Islet of Langerhans (tissue), 1 donor: ENCODE measurements around the gene ADAMTS17.

Source experiments
- FAIRE-seq: peaks from one replicate; lab custom pipeline; 2011; peaks lifted over from hg19 to GRCh38; lab: Jason Lieb, UNC

Gene ADAMTS17, protein sequence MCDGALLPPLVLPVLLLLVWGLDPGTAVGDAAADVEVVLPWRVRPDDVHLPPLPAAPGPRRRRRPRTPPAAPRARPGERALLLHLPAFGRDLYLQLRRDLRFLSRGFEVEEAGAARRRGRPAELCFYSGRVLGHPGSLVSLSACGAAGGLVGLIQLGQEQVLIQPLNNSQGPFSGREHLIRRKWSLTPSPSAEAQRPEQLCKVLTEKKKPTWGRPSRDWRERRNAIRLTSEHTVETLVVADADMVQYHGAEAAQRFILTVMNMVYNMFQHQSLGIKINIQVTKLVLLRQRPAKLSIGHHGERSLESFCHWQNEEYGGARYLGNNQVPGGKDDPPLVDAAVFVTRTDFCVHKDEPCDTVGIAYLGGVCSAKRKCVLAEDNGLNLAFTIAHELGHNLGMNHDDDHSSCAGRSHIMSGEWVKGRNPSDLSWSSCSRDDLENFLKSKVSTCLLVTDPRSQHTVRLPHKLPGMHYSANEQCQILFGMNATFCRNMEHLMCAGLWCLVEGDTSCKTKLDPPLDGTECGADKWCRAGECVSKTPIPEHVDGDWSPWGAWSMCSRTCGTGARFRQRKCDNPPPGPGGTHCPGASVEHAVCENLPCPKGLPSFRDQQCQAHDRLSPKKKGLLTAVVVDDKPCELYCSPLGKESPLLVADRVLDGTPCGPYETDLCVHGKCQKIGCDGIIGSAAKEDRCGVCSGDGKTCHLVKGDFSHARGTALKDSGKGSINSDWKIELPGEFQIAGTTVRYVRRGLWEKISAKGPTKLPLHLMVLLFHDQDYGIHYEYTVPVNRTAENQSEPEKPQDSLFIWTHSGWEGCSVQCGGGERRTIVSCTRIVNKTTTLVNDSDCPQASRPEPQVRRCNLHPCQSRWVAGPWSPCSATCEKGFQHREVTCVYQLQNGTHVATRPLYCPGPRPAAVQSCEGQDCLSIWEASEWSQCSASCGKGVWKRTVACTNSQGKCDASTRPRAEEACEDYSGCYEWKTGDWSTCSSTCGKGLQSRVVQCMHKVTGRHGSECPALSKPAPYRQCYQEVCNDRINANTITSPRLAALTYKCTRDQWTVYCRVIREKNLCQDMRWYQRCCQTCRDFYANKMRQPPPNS

DNA sequence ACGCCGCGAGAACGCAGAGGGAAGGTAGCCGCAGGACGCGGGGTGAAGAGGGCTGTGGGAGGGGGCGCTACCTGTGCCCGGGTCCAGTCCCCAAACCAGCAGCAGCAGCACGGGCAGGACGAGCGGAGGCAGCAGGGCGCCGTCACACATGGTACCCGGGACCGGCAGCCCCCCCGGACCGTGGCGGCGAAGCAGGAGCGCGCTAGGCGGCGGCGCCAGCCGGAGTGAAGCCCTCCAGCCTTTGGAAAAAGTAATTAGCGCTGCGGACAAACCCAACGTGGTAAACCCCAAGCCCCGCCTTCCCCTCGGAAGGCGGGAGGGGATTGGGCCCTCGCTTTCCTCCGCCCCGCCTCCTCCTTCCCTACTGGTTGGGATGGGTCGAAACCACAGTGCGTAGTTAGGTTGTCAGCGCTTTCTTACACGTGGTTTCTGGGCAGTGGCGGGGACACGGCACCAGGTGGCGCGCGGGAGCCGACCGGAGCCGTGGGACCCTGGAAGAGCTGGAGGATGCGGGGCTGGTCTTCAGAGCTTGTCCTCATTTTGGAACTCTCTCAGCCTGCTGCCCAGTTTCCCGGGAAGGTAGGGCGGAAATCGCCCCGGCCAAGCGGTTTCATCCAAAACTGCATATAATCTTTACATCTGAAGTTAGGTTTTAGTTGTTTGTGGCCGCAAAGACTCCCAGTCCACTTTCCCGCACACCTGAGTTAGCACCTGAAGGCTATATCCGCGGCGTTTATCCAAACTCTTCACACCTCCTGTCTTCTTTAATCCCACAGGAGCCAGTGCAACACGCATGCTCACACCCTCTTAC, at the start of gene ADAMTS17:
Gene ADAMTS17 (minus strand): TSS at position 226 of the 811 bp plus-strand sequence. CDS start 76 bp downstream, at position 150.
- FAIRE-seq: peak; percentile 69

DNA sequence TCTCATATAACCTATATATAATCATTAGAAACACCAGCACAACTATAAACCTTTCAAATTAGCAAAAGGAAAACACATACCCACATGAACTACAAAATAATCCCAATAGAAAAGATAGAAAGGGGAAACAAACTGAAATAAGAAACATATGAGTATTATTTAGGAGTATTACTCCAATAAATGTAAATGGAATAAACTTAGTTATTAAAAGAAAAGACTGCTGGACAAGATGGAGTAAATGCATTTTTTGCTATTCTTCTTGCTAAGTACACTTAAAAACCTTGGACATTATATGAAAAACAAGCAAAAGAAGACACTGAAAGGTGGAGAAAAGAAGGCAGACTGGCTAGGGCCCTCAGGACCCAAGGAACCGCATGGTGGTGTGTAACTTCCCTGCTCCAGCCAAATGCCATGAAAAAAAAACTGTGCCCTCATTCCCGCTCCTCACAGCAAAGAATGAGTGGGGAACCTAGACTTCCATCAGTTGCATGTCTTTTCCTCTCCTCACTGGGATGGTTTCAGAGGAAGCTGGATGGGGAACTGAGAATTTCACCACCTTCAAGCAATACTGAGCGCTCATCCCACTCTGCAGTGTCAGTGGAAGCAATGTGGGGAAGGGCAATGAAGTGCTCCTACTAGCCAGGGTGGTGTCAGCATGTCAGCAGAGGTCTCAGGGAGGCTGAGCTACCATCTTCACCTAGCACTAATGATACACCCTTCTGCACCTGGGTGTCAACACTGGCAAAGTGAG, 43.7 kb upstream of the ADAMTS17 start:
- FAIRE-seq: no peak

DNA sequence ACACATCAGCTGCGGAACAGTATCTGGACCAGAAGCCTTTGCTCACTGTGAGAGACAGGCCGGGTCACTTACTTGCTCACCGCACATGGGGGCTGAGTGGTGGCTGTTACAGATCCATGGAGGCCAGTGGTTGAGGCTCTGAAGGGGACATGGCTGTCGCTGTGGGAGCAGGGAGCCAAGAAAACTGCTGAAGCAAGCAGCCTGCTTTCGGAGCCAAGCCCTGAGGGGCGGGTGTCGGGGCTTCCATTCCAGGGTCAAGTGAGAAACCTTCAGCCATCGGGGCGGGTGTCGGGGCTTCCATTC, 42.3 kb upstream of the ADAMTS17 start:
- FAIRE-seq: no peak

DNA sequence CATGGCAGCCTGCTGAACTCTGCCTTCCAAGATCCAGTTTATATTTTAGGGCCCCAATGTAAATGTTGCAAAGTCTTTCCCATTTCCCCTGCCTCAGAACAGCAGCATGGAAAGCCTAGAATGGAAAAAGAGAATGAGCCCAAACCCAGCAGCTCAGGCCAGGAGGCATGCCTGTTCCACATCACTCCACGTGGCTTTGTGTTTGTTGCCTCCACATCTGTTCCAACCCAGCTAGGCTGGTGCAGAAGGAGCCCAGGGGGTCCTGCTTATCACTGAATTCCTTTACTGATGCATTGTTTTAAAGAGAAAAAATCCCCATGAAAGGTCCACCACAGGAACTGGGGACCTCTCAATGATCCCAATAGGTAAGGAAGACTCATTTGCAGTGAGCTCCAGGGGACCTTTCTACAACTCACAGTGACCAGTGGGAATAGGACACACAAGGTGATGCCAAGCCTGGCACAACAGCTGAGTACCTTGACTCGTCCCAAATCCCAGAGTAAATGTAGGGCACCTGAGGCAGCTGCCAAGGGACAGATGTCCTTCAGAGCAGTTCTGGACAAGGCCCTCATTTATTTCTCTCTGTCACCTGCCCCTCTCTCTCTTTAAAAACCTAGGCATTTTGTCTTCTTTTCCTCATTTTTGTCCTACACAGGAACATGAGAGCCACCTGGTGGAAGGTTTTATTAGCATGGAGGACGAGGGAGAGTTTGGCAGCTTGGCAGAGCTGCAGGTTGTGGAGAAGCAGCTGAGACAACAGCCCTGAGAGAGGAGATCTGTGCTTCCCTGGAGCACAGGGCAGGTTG, 41.7 kb upstream of the ADAMTS17 start:
- FAIRE-seq: no peak

DNA sequence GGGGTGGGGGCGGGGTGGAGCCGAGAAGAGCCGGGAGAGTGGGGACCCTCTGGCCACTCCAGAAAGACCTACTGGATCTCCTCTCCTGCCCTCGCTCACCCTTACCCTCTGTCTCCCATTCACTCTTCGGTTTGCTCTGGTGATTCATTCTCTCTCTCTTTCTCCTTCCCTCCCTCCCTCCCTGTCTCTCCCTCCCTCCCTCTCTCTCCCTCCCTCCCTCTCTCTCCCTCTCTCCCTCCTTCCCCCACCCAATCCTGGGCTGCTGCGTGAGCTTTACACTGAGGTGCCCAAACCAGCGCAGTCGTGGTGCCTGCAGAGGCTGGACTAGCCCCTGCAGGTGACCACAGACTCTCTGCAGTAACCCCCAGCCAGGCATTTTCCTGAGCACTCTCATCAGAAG, 32.2 kb upstream of the ADAMTS17 start:
- no peak for FAIRE-seq

DNA sequence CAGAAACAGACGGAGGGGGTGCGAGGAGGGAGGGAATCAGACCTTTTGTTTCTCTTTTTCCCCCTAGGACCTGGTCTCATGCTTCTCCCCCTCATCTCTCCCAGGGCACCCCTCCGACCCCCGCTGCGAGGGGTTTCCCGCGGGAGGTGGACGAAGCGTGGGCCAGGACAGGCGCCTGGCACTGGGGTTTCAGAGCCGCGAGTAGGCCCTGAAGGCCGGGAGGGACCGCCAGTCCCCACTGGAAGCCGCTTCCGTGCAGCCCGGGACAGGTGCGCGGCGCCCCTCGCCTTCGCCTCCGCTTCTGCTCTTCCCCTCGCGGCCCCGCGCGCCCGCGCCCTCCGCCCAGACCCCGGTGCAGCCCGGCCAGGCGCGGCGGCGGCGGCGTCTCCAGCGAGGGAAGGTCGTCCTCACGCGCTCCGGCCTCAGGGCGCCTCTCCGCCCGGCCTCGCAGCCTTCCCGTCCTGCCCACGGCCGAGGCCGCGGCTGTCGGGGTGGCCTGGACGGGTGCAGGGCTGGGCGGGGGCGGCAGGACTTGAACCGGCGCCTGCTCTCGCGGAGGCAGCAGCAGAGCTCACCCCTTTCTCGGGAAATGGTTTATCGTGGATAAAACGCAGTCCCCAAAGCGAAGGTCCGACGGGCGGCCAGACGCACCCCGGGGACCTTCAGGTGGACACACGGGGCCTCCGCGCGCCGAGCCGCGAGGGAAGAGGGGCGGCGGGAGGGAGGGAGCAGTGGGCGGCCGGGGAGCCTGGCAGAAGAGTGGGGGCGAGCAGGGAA, 31.5 kb upstream of the ADAMTS17 start:
- no peak for FAIRE-seq

DNA sequence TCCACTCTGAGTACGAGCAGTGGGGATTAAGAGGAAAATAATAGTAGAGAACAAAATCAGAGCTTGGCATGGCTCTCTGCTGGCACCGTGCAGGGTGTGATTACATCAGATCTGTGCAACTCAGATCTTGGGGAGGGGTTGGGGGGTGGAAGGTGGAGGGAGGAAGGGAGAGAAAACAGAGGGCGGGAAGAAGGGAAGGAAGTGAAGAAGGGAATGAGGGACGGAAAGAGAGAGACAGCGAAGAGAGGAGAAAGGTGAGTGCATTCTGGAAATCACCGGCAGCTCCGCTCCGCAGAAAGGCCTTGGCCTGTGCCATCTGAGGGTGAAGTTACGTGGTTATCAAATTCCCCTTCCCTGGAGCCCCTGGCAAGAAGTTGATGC, 31.0 kb upstream of the ADAMTS17 start:
- FAIRE-seq: no peak

DNA sequence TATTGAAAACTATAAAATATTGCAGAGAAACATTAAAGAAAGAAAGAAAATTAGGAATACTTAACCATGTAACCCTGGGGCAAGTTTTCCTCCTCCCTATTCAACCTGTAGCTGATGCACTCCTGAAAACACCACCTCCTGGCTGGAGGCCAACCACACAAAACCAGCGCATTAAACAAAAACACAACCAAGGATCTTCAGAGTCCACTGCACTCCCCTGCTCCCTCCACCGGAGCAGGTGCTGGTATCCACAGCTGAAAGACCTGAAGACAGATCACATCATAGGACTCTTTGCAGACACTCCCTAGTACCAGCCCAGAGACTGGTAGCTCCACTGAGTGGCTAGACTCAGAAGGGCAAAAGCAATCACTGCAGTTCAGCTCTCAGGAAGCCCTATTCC, 13.6 kb upstream of the ADAMTS17 start:
- no peak for FAIRE-seq

DNA sequence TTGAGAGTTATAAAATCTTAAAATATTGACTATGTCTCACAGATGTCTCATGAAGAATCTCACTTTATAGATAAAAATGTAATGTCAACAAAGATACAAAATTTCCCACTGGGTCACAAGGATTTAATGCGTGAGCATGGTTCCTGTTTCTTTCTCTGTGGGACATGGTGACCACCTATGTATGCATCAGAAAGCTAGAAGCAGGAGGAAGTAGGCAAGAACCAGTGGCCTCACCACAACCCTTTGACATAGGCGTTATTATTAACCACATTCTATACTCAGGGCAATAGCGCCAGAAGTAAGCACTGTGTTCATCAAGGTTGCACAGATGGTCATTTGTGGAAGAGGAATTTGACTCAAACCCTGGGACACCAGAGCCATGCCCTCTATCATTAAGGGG, 11.7 kb upstream of the ADAMTS17 start:
- no peak for FAIRE-seq

DNA sequence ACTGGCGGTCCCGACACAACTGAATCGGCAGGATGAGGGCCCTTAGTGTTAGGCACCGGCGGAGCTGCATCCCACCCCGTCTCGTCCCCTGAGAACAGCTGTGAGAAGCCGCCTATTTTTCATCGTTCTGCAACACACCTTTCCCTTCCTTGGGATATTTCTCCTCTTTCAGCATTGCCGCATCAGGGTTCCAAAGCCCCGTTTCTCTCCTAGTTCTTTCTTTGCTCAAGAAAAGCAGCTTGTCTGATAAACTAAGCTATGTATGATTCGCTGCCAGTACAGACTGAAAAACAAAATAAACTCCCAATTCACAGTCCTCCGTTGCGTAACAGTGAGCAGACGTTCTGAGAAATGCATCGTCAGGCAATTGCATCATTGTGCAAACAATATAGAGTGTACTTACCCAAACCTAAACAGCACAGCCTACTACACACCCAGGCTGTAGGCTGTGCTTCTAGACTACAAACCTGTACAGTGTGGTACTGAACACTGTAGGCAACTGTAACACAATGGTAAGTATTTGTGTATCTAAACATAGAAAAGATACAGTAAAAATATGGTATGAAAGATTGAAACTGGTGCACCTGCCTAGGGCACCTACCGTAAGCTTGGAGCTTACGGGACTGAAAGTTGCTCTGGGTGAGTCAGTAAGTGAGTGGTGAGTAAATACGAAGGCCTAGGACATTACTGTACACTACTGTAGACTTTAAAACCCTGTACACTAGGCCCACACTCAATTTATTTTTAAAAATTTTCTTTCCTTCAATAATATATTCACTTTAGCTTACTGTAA, 8.9 kb upstream of the ADAMTS17 start:
- peak; percentile 5 for FAIRE-seq

DNA sequence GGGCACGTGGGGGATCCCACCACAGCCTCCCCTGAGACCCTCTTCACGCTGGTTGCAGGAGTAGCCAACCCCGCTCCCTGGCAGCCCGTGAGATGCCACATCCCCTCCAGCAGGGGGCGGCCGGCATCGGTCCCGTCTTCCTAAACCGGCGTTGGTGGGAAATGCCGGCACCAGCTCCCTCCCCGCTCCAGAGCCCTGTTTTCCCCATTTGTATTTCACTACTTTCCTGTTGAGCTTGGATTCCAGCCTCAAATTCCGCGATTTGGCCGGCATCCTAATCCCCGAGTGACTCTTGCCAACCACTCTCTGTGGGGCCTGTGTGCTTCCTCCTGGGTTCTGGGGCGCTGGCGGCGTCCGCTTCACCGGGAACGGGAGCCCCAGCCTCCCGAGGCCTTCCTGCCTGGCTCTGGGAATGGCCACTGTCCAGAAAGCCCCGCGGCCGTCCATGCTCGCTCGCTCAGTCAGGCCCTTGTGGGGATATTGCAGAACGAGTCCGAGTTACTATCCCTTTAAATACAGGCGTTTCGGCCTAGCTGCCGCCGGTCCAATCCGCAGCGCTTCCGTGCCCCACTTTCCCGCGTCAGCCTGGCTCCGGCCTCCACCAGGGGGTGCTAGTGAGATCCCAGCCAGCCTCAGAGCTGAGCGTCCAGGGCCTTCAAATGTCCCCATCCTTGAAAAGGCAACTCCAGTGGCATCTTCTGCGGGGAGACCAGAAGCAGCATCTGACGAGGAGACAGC, 8.1 kb upstream of the ADAMTS17 start:
- FAIRE-seq: peak; percentile 88

DNA sequence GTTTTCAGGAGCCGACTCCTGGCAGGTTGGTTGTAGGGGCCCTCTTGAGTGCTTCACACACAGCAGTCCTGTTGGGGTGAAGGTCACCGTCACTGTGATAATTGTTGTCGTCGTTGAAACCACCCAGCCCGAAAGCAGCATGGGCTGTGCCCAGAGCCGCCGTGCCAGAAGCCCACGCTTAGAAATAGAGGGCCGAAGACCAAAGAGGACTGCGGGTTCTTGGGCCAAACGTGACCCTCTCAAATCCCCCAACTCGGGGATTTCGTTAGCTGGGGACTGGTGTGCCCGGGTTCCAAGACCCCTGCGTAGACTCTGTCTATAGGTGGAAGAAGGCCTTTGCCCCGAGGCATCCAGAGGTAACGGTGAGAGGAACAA, 7.5 kb upstream of the ADAMTS17 start:
- no peak for FAIRE-seq

DNA sequence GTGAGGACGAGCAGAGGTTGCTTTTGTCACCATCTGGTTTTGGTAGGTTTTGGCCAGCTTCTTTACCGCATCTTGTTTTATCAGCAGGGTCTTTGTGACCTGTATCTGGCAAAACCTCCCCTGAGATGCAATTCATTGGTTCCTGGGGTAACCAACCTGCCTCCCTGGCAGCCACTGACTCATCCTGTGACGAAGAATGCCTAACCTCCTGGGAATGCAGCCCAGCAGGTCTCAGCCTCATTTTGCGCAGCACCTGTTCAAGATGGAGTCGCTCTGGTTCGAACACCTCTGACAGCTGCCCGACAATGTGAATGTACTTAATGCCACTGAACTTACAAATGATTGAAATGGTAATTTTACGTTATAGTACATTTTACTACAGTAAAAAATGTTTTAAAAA, 6.8 kb upstream of the ADAMTS17 start:
- FAIRE-seq: no peak

DNA sequence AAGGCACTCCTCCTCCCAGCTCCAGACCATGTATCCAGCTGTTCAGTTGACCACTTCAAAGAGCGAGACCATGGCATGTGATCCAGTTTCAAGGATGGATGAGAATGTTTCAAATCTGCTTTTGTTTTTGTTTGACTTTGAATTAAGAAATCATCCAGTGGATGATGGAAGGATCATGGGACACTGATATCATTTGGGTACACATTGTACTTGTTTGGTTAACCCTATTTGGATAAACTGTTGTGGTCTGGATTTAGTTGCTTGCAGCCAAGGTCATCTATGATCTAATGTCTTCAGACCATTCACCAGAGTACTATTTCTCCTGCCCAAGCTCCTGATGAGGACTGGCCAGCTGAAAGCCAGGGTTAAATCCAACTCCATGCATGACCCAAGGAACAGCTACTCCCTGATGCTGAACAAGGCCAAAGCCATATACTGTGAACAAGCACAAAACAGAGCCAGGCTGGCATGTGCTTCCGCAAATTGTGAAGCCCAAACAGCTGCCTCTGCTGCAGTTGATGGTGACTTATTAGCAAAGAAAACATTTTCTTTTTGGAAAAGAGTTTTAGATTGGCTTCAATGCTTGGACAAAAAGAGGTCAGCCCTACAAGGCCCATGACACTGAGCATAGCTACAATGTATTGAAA, 5.2 kb upstream of the ADAMTS17 start:
- no peak for FAIRE-seq

DNA sequence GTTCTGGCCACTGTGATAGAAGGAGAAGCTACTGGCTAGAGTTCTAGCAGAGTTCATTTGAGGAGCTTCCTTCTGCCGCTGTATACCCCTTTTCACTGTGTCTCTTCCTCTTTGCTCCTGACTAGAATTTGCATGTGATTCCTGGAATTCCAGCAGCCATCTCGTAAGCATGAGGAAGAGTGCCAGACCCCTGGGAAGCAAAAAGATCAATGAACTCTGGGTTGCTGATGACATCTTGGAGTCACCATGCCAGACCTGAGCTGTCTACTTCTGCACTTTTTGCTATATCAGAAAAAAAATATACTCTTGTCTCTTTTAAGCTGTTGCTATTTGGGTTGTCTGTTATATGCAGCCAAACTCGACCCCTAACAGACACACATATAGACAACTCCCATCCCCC, 3.7 kb upstream of the ADAMTS17 start:
- FAIRE-seq: no peak

DNA sequence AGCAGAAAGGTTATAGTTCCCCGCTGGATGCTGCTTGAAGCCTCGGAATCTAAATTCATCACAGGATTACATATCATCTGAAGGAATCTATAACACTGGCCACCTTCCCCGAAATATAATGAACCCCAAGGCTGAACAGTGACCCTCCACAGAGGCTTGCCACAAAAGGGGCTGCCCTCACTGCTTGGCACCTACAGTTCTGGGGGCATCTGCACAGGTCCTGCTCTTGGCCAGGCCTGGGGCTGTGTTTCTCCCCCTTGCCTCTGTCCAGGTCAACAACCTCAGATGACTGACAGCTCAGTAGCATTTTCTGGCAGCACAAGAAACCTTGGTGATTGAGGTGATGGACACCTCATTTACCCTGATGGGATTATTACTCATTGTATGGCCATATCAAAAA, 1.5 kb upstream of the ADAMTS17 start:
- no peak for FAIRE-seq

DNA sequence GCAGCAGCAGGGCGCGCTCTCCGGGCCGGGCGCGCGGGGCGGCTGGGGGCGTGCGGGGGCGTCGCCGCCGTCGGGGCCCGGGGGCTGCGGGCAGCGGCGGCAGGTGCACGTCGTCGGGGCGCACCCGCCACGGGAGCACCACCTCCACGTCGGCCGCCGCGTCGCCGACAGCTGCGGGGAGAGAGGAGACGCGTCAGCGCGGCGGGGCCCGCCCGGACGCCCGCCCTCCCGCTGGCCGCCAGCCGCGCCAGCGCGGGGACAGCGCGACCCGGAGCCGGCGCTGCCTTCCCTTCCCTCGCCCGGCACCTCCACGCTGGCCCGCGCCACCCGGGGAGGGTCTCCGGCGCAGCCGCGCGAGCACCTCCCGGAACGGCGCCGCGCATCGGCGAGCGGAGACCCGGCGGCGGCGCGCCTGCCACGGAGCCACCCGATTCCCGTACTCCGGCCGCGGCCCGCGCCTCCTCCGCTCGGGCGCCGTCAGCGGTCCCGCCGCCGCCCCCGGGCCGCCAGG, 481 bp downstream of the ADAMTS17 start:
- no peak for FAIRE-seq
